ENCODE data around the gene MED13L. TPM values are rescaled to one million over a fixed set of nuclear protein-coding genes. Genes with fewer than 3 reads are reported as not detected.

MED13L gene
- total RNA-seq, 1 donor from 2014 or later = 179 TPM

DNA sequence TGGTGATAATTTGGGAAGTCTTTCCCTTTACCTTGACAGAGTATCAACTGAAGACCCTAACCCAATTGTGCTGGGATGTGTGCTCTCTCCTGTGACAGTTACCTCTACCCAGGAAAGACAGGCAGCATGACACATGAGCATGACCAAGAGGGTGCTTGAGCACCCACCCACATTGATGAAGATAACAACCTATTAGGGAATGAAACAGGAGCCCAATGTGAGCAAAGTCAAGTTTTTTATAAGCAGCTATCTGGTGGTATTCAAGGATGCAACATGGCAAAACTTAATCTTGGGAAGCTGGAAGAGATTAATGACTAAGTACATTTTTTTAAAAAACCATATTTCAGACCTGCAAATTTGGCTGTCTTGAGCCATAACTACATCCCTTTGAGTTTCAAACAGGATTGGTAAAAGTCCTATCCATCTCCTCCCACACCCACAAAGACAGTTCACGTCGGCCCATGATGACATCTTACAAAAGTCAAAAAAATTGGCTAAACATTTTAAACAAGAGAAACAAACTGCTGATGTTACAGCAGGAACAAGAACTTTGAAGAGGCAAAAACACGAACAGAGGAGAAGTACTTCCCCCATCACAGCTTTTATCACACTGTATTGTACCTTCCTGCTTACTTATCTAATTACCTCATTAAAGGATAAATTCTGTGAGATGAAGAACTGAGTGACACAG is 60.3 kb downstream of the MED13L start:
- H3K4me1 ChIP-seq (ENCODE audit: control insufficient read depth in 3 of 3, insufficient read depth in 3 of 3, low read length in 3 of 3) = peaks cover 10 to 20% (median 10%) of the 10 kb centered on the region in 3 donors
- H3K4me3 ChIP-seq (ENCODE audit: low read length in 3 of 3) = no peak overlapping the region

DNA sequence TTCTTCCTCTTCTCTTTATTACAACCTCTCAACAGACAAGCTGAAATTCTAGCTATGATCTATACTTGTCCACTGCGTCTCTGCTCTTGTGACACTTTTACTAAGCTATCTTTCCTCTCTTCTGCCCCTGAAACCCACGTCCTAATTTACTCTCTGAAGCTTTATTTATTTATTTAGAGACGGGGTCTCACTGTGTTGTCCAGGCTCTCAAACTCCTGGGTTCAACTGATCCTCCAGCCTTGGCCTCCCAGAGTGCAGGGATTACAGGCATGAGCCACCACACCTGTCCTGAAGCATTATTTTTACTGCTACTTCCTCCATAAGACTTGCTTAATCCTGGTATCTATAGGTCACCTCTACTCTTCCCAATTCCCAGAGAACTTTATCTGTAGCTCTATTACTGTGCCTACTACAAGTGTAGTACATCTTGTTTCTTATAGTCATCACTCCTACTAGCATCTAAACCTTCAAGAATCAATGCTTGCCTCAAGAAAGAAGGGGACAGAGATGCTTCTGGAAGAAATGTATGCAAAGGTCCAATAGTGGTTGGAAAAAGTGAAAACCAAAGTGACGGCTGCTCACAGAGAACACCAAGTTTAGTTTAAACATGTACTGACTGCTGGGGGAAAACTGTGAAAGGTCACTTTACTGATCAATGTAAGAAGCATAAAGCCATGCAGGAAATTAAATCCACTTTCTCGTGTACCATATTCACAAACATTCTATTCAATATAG is 61.3 kb downstream of the MED13L start:
- no peaks in the 10 kb centered on the region for H3K36me3 ChIP-seq (ENCODE audit: control insufficient read depth in 3 of 3, insufficient read depth in 3 of 3, low read length in 3 of 3)
- H3K9ac ChIP-seq (ENCODE audit: low read depth in 1 of 3, low read length in 3 of 3) = no peak overlapping the region
- H3K4me3 ChIP-seq (ENCODE audit: low read length in 3 of 3) = no peak overlapping the region
- no peaks in the 10 kb centered on the region for H3K9me3 ChIP-seq (ENCODE audit: control insufficient read depth in 3 of 3, low read length in 3 of 3)
- no peak overlapping the region for H3K27ac ChIP-seq (ENCODE audit: low read depth, low read length)
- H3K27me3 ChIP-seq (ENCODE audit: control insufficient read depth in 3 of 3, insufficient read depth in 3 of 3, low read length in 3 of 3) = no peaks in the 10 kb centered on the region
- peaks cover 6 to 20% (median 12%) of the 10 kb centered on the region in 3 donors for H3K4me1 ChIP-seq (ENCODE audit: control insufficient read depth in 3 of 3, insufficient read depth in 3 of 3, low read length in 3 of 3)

More for the DNA sequence above, 60.3 kb downstream of the MED13L start:
- Histone ChIP-seq H3K27ac (ENCODE audit: low read depth, low read length) (no peak overlapping the region), H3K9ac (ENCODE audit: low read depth in 1 of 3, low read length in 3 of 3) (no peak overlapping the region), H3K9me3 (ENCODE audit: control insufficient read depth in 3 of 3, low read length in 3 of 3) (no peaks in the 10 kb centered on the region), H3K36me3 (ENCODE audit: control insufficient read depth in 3 of 3, insufficient read depth in 3 of 3, low read length in 3 of 3) (no peaks in the 10 kb centered on the region), H3K27me3 (ENCODE audit: control insufficient read depth in 3 of 3, insufficient read depth in 3 of 3, low read length in 3 of 3) (no peaks in the 10 kb centered on the region)

GRCh38 chr12:116215023-116215422 is 62.5 kb downstream of the MED13L start:
- Histone ChIP-seq H3K36me3 (ENCODE audit: control insufficient read depth in 3 of 3, insufficient read depth in 3 of 3, low read length in 3 of 3) (no peaks in the 10 kb centered on the region), H3K4me1 (ENCODE audit: control insufficient read depth in 3 of 3, insufficient read depth in 3 of 3, low read length in 3 of 3) (peaks cover 5 to 26% (median 20%) of the 10 kb centered on the region in 3 donors), H3K27me3 (ENCODE audit: control insufficient read depth in 3 of 3, insufficient read depth in 3 of 3, low read length in 3 of 3) (no peaks in the 10 kb centered on the region), H3K4me3 (ENCODE audit: low read length in 3 of 3) (no peak overlapping the region), H3K27ac (ENCODE audit: low read depth, low read length) (no peak overlapping the region), H3K9me3 (ENCODE audit: control insufficient read depth in 3 of 3, low read length in 3 of 3) (no peaks in the 10 kb centered on the region), H3K9ac (ENCODE audit: low read depth in 1 of 3, low read length in 3 of 3) (no peak overlapping the region)

- Histone ChIP-seq H3K36me3 (ENCODE audit: control insufficient read depth in 3 of 3, insufficient read depth in 3 of 3, low read length in 3 of 3) (no peaks in the 10 kb centered on the region), H3K27me3 (ENCODE audit: control insufficient read depth in 3 of 3, insufficient read depth in 3 of 3, low read length in 3 of 3) (no peaks in the 10 kb centered on the region), H3K27ac (ENCODE audit: low read depth, low read length) (no peak overlapping the region), H3K9ac (ENCODE audit: low read depth in 1 of 3, low read length in 3 of 3) (no peak overlapping the region), H3K9me3 (ENCODE audit: control insufficient read depth in 3 of 3, low read length in 3 of 3) (no peaks in the 10 kb centered on the region), H3K4me3 (ENCODE audit: low read length in 3 of 3) (no peak overlapping the region), H3K4me1 (ENCODE audit: control insufficient read depth in 3 of 3, insufficient read depth in 3 of 3, low read length in 3 of 3) (peaks cover 10 to 36% (median 29%) of the 10 kb centered on the region in 3 donors)
Observed at GRCh38 chr12:116213885-116214527, 63.5 kb downstream of the MED13L start.

DNA sequence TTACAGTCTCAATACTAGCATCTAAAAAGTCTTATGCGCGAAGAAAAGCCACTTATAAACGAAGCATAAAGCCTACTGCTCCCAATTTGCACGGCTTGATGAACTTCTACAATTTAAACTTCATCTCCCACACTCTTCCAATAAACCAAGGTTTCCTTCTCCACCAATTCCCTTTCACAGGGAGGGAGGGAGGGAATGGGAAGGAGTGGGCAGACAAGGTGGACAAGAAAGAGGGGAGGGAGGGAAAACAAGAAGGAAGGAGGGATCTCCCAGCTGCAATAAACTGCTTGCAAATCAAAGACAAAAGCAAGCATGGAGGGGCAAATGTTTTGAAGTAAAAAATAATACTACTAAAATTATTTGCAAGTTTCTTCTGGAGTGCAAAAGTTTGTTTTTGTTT is 64.5 kb downstream of the MED13L start:
- Histone ChIP-seq H3K36me3 (ENCODE audit: control insufficient read depth in 3 of 3, insufficient read depth in 3 of 3, low read length in 3 of 3) (no peaks in the 10 kb centered on the region), H3K27ac (ENCODE audit: low read depth, low read length) (no peak overlapping the region), H3K9ac (ENCODE audit: low read depth in 1 of 3, low read length in 3 of 3) (no peak overlapping the region), H3K9me3 (ENCODE audit: control insufficient read depth in 3 of 3, low read length in 3 of 3) (no peaks in the 10 kb centered on the region), H3K4me1 (ENCODE audit: control insufficient read depth in 3 of 3, insufficient read depth in 3 of 3, low read length in 3 of 3) (peaks cover 10 to 30% (median 29%) of the 10 kb centered on the region in 3 donors), H3K4me3 (ENCODE audit: low read length in 3 of 3) (no peak overlapping the region), H3K27me3 (ENCODE audit: control insufficient read depth in 3 of 3, insufficient read depth in 3 of 3, low read length in 3 of 3) (no peaks in the 10 kb centered on the region)

GRCh38 chr12:116210762-116211161 is 66.7 kb downstream of the MED13L start:
- no peaks in the 10 kb centered on the region for H3K9me3 ChIP-seq (ENCODE audit: control insufficient read depth in 3 of 3, low read length in 3 of 3)
- H3K36me3 ChIP-seq (ENCODE audit: control insufficient read depth in 3 of 3, insufficient read depth in 3 of 3, low read length in 3 of 3) = no peaks in the 10 kb centered on the region
- no peak overlapping the region for H3K4me3 ChIP-seq (ENCODE audit: low read length in 3 of 3)
- peaks cover 10 to 28% (median 26%) of the 10 kb centered on the region in 3 donors for H3K4me1 ChIP-seq (ENCODE audit: control insufficient read depth in 3 of 3, insufficient read depth in 3 of 3, low read length in 3 of 3)
- H3K27me3 ChIP-seq (ENCODE audit: control insufficient read depth in 3 of 3, insufficient read depth in 3 of 3, low read length in 3 of 3) = no peaks in the 10 kb centered on the region
- no peak overlapping the region for H3K9ac ChIP-seq (ENCODE audit: low read depth in 1 of 3, low read length in 3 of 3)
- H3K27ac ChIP-seq (ENCODE audit: low read depth, low read length) = no peak overlapping the region

DNA sequence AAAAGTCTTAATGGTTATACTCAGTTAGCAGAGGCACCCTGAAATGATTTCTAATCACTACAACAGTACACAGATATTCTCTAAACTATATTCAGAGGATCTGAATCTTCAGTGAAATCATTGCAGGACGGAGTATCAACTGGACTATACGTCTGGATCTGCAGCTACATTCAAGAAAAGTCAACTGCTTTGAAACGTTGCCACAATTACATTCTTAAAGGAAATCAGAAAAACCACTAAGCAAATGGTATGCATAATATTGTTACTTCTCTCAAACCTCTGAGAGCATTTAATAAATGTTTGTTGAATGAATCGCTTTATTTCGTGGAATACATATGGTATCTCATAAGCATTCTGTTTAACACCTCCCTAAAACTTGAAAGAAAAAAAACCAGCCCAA is 67.4 kb downstream of the MED13L start:
- H3K9me3 ChIP-seq (ENCODE audit: control insufficient read depth in 3 of 3, low read length in 3 of 3) = no peaks in the 10 kb centered on the region
- peaks cover 10 to 28% (median 26%) of the 10 kb centered on the region in 3 donors for H3K4me1 ChIP-seq (ENCODE audit: control insufficient read depth in 3 of 3, insufficient read depth in 3 of 3, low read length in 3 of 3)
- no peak overlapping the region for H3K4me3 ChIP-seq (ENCODE audit: low read length in 3 of 3)
- H3K9ac ChIP-seq (ENCODE audit: low read depth in 1 of 3, low read length in 3 of 3) = no peak overlapping the region
- H3K27ac ChIP-seq (ENCODE audit: low read depth, low read length) = no peak overlapping the region
- no peaks in the 10 kb centered on the region for H3K27me3 ChIP-seq (ENCODE audit: control insufficient read depth in 3 of 3, insufficient read depth in 3 of 3, low read length in 3 of 3)
- no peaks in the 10 kb centered on the region for H3K36me3 ChIP-seq (ENCODE audit: control insufficient read depth in 3 of 3, insufficient read depth in 3 of 3, low read length in 3 of 3)

DNA sequence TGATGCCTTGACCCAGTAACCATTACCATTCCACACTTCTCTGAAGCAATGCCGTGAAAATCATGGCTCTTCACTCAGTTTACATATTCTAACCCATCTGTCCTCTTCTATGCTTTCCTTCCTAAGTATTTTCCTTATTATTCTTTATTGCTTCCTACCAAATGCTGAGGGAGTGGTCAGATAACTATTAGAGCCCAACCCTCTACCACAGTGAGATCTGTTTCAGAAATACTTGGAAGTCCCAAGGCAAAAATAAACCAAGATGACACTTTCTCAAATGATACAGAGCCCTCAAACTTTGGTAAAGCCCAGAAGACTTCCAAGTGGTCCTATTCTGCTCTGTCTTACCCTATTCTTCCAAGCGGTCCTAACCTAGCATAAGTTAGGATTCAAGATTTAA is 68.0 kb downstream of the MED13L start:
- Histone ChIP-seq H3K4me1 (ENCODE audit: control insufficient read depth in 3 of 3, insufficient read depth in 3 of 3, low read length in 3 of 3) (peaks cover 10 to 28% (median 27%) of the 10 kb centered on the region in 3 donors), H3K27ac (ENCODE audit: low read depth, low read length) (no peak overlapping the region), H3K27me3 (ENCODE audit: control insufficient read depth in 3 of 3, insufficient read depth in 3 of 3, low read length in 3 of 3) (no peaks in the 10 kb centered on the region), H3K9ac (ENCODE audit: low read depth in 1 of 3, low read length in 3 of 3) (no peak overlapping the region), H3K9me3 (ENCODE audit: control insufficient read depth in 3 of 3, low read length in 3 of 3) (no peaks in the 10 kb centered on the region), H3K4me3 (ENCODE audit: low read length in 3 of 3) (no peak overlapping the region), H3K36me3 (ENCODE audit: control insufficient read depth in 3 of 3, insufficient read depth in 3 of 3, low read length in 3 of 3) (no peaks in the 10 kb centered on the region)

DNA sequence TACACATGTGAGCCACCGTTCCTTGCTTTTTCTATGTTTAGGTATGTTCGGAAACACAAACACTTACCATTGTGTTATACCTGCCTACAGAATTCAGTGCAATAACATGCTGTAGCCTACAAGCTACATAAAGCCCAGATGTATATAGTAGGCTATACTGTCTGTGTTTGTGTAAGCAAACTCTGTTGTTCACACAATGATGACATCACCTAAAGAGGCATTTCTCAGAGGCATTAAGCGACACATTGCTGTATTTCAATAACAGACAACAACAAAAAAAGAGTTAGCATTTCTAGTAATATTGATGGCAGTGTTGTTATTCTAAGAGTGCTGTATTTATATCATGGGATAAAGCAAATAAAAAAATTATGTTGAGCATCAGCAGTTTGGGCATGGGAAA is 70.2 kb downstream of the MED13L start:
- H3K27me3 ChIP-seq (ENCODE audit: control insufficient read depth in 3 of 3, insufficient read depth in 3 of 3, low read length in 3 of 3) = no peaks in the 10 kb centered on the region
- no peak overlapping the region for H3K9ac ChIP-seq (ENCODE audit: low read depth in 1 of 3, low read length in 3 of 3)
- no peaks in the 10 kb centered on the region for H3K9me3 ChIP-seq (ENCODE audit: control insufficient read depth in 3 of 3, low read length in 3 of 3)
- H3K4me1 ChIP-seq (ENCODE audit: control insufficient read depth in 3 of 3, insufficient read depth in 3 of 3, low read length in 3 of 3) = peaks cover 13 to 26% (median 23%) of the 10 kb centered on the region in 3 donors
- H3K4me3 ChIP-seq (ENCODE audit: low read length in 3 of 3) = no peak overlapping the region
- no peak overlapping the region for H3K27ac ChIP-seq (ENCODE audit: low read depth, low read length)
- no peaks in the 10 kb centered on the region for H3K36me3 ChIP-seq (ENCODE audit: control insufficient read depth in 3 of 3, insufficient read depth in 3 of 3, low read length in 3 of 3)

- Histone ChIP-seq H3K27me3 (ENCODE audit: control insufficient read depth in 3 of 3, insufficient read depth in 3 of 3, low read length in 3 of 3) (no peaks in the 10 kb centered on the region), H3K27ac (ENCODE audit: low read depth, low read length) (no peak overlapping the region), H3K9me3 (ENCODE audit: control insufficient read depth in 3 of 3, low read length in 3 of 3) (no peaks in the 10 kb centered on the region), H3K4me1 (ENCODE audit: control insufficient read depth in 3 of 3, insufficient read depth in 3 of 3, low read length in 3 of 3) (peaks cover 17 to 29% (median 26%) of the 10 kb centered on the region in 3 donors), H3K36me3 (ENCODE audit: control insufficient read depth in 3 of 3, insufficient read depth in 3 of 3, low read length in 3 of 3) (no peaks in the 10 kb centered on the region), H3K9ac (ENCODE audit: low read depth in 1 of 3, low read length in 3 of 3) (no peak overlapping the region), H3K4me3 (ENCODE audit: low read length in 3 of 3) (no peak overlapping the region)
Observed at GRCh38 chr12:116206828-116207227, 70.7 kb downstream of the MED13L start.

Data from skeletal muscle tissue (tissue), 4 donors.